Kasumi-1 (cell line): Measurements from ENCODE around the gene RAB22A.

Source experiments
- DNase-seq, 2 experiments: peaks; one replicate each; lab custom pipeline; 2025; lab: John Stamatoyannopoulos, UW

The RAB22A gene

DNA sequence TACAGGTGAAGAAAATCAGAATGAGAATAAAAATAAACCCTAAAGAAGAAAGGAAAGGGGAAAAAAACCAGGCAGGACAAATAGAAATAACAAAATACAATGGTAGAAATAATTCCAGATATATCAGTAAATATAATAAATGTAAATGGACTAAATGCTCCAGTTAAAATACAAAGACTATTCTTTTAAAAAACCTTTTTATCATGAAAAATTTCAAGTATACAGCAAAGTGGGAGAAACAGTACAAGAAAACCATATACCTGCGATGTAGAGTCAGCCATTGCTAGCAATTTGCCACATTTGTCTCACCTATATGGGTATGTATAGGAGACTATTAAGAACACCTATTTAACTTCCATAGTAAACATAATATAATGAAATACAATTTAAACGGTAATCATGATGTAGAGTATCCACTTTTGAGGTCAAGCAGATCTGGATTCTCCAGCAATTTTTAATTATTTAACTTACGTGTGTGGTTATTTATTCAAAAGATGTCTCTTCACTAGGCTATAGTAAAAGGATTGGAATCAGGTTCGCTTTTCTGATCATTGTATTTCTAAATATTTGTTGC, 78.6 kb downstream of the RAB22A start:
- no peak for DNase-seq

DNA sequence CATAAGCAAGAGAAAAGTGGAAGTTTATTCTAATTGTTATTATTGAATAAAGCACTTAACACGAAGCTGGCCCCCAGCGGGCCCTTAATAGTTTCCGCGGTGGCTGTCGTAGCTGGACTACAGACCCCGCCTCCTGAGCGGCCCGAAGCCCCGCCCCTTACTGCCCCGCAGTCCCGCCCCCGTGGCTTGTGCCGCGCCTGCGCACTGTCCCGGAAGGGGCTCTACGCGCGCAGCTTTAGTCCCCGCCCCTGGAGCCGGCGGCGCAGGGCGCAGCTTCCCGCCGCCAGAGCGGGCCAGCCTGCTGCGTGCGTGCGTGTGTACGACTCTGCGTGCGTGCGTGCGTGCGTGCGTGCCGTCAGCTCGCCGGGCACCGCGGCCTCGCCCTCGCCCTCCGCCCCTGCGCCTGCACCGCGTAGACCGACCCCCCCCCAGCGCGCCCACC, 79.4 kb downstream of the RAB22A start, which contains the start of gene VAPB:
Gene VAPB, plus strand, starts transcription at position 348 of the 442 bp plus-strand sequence. CDS start 231 bp downstream, outside the sequence.
- DNase-seq: peak; percentile 83 to 84

- peak in 1 of 2 experiments; percentile 28 for DNase-seq
Observed at GRCh38 chr20:58389324-58389967, 79.9 kb downstream of the RAB22A start.

- DNase-seq: no peak
Observed at GRCh38 chr20:58389968-58390658, 80.6 kb downstream of the RAB22A start.

GRCh38 chr20:58390659-58391035, 81.1 kb downstream of the RAB22A start:
- DNase-seq: no peak

GRCh38 chr20:58392286-58392685, 82.8 kb downstream of the RAB22A start:
- no peak for DNase-seq

- no peak for DNase-seq
Observed at GRCh38 chr20:58393299-58393698, 83.8 kb downstream of the RAB22A start.

- DNase-seq: no peak
Observed at GRCh38 chr20:58394801-58395200, 85.3 kb downstream of the RAB22A start.

- no peak for DNase-seq
Observed at GRCh38 chr20:58395604-58396003, 86.1 kb downstream of the RAB22A start.

GRCh38 chr20:58397429-58397828, 87.9 kb downstream of the RAB22A start:
- DNase-seq: no peak

GRCh38 chr20:58398254-58398653, 88.7 kb downstream of the RAB22A start:
- no peak for DNase-seq

DNA sequence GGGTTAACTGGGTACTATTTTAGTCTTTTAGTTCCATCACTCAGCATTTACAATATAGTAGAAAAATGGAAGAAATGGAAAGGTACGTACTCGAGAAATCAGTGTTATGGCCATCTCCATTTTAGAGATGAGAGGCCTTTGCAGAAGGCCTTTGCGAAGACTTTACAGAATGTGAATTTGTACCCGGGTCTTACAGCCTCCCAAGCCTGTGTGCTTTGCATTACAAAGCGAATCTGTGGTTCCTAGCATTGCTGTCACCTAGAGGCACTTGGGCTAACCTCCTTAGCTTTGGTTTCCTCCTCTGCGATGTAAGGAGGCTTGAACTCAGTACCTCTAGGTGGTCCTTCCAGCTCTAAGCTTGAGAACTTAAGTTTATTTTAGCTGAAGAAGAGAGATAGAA, 90.4 kb downstream of the RAB22A start:
- no peak for DNase-seq

DNA sequence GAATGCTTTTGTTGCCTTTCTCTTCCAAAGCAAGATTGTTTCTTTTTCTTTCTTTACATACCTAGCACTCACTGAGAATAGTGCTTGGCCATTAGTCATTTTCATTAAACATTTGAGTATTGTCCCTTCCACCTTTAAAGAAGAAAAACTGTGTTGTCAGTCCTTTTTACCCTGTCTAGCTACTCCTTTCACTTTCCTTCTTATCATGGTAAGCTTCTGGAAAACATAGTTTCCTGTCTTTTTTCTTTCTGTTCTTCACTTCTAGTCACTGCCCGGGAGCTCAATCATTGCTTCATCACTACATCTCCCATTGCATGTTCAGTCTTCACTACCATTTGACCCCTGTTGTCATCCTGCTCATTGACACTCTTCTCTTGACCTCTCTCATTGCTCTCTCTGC, 91.6 kb downstream of the RAB22A start:
- DNase-seq: no peak

DNA sequence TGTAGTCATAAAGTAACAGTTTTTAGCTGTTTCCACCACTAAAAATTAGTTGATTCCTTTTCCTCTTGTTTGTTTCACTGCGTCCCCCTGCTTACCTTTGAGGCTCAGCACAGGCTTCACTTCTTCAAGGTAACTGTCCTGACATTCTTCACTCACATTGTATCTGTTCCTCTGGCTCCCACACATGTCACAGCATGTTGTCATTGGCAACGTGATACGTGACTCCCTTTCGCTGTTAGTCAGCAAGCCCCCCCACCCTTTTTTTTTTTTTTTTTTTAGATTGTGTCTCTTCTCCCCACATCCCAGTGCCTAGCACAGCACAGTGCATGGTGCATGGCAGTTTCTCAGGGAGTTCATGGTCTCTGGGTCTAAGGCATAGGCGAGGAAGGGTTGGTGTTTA, 92.8 kb downstream of the RAB22A start:
- DNase-seq: no peak

DNA sequence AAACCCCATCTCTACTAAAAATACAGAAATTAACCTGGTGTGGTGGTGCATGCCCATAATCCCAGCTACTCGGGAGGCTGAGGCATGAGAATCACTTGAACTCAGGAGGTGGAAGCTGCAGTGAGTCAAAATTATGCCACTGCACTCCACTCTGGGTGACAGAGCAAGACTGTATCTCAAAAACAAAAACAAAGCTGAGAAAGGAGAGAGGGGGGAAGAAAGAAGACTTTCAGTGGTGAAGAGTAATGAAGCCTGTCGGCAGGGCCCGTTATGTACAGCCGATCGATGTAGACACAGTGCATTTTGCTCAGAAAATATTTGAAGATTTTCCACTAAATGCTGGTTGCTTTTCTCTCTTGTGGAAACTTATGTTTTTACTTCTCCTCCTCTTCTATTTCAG, 93.3 kb downstream of the RAB22A start:
- no peak for DNase-seq

GRCh38 chr20:58403272-58403671, 93.8 kb downstream of the RAB22A start:
- no peak for DNase-seq

DNA sequence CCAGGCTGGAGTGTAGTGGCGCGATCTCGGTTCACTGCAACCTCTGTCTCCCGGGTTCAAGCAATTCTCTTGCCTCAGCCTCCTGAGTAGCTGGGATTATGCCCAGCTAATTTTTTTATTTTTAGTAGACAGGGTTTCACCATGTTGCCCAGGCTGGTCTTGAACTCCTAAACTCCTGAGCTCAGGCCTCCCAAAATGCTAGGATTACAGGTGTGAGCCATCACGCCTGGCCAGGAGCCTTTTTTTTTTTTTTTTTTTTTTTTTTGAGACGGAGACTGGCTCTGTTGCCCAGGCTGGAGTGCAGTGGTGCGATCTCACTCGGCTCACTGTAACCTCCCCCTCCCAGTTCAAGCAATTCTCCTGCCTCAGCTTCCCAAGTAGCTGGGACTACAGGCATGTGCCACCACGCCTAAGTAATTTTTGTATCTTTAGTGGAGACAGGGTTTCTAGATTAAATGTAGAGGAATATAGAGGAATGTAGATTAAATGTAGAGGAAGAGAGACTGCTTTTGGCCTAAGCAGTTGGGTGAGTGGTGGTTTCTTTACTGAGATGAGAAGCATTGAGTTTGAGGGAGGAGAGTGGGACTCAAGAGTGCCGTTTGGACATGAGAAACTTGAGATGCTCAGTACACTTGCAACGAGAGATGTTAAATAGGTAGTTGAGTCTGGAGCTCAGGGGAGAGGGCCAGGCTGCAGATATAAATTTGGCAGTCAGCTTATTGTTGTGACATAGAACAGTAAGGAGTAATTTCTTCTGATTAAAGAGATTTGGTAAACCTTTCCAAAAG, 96.2 kb downstream of the RAB22A start:
- no peak for DNase-seq

DNA sequence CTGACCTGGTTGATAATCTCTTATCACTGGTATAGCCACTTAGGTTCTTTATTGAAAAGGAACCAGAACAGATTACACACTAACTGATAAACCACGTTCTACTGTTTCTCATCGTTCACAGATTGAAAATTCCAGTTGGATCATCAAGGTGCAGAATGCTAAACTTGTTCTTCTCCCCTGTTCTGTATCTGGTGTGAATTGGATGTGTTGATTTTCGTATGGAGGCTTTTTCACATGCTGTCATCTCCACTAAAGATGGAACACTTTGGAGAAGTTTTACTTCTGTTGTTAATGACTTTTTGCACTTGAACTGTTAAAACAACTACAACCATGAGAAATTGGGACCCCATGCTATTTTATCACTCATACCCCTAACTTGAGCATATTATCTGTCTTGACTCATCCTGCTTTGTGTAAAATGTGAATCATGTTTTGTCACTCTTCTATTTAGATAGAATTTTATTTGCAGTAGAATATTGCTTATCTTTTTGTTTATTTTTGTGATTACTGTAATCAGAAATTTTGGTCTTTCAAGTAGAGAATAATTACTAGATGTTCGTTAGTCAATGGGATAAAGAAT, 97.0 kb downstream of the RAB22A start:
- DNase-seq: no peak

- DNase-seq: no peak
Observed at GRCh38 chr20:58407201-58407873, 97.8 kb downstream of the RAB22A start.

- DNase-seq: no peak
Observed at GRCh38 chr20:58407966-58408557, 98.5 kb downstream of the RAB22A start.

DNA sequence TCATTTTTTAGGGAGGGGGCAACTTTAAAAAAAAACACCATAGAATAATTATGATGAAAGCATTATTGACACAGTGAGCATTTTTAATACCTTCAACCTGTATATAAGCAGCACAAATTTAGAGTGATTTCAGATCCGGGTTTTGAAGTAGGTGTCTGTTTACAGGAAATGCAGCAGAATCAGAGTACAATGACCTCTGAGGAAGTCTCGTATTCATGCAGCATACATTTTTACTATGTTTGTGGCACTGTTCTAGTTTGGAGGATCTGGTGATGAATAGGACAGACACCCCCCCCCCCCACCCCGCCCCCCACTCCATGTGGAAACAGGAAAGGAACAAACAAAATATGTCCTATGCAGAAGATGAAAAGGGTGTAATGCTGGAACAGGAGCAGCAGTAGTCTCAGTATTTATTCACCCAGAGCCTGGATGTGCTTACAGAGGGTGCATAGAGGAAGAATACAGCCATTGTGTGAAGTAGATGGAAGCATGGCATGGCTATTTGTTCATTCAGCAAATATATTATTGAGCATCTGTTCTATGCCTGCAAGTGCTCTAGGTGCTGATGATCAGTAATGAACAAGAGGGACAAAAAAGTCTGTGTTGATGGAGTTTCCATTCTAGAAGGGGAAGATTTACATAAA, 99.2 kb downstream of the RAB22A start:
- DNase-seq: no peak
